Measurements from ENCODE around the gene MTHFD2L.
"Not testable (repeated sequence)": the region's sequence is repeated elsewhere in the genome, so short reads cannot be mapped to it uniquely, and the experiment has no call there.

MTHFD2L gene

DNA sequence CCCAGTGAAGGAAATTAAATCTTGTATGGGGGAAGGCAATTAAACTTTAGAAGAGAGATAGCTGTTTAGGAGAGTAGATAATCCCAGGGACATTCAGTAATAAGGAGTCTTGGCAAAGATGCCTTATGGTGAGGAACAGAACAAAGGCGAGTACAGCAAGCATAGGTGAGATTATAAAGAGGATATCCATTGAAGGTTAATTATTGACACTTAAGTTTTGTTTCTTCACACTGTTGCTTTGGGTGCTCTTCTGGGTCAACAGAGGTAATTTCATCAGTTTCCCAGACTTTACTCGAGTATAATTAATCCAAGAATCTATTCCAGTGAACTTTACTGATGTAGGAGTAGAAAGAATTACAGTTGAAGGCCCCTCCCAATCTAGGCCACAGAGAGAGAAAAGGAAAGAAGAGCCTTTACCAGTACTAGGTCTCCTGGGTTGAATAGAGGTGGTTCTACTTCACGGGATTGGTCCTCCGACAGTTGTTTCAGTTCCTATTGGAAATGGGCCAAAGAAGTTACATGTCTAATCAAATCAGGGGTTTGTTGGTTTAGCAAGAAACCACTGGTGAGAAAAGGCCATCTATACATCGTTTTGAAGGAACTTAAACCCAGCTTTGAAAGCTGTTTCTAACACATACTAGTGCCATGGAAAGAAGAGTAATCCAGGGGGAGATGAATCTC lies 177.6 kb downstream of the MTHFD2L start:
- DNase-seq (ENCODE audit: low spot score), result no peak

DNA sequence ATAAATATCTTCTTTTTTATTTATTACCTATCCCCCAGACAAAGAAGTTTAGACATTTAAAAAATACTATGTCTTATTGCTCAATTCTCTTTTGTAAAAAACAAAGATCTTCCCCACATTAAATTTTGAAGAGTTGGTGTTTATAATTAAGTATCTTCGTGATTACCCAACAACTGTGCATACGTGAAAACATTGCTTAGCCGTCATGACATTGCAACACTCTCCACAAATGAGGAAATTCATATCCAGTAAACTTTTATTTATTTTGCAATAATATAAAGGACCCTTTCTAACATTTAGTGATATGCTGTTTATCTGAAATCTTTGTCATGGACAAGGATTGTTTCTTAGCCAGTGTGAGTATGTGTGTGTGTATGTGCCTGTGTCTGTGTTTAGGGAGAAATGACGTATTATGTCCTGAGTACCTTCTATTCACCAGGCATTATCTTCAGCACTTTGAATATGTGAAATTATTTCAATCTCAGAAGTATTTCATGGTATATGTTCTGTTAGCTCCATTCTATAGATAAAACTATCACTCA lies 180.9 kb downstream of the MTHFD2L start:
- no peak for DNase-seq (ENCODE audit: low spot score)

DNA sequence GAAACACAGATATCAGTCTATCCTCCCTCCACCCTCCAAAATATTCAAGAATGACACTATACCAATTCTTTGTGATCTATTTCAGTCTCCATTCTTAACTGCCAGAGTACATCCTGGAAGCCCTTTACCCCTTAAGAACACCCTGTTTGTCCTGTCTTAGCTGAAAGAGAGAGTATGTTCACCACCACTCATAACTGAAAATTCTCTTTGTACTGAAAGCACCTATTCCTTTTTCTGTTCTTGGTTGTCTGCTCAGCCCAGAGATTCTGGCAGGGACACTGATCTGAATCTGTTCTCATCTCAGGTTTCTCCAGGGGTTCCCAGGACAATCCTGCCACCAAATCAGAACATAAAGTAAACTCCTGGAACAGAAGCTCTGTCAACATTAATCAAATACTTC lies 181.6 kb downstream of the MTHFD2L start:
- no peak for DNase-seq (ENCODE audit: low spot score)

DNA sequence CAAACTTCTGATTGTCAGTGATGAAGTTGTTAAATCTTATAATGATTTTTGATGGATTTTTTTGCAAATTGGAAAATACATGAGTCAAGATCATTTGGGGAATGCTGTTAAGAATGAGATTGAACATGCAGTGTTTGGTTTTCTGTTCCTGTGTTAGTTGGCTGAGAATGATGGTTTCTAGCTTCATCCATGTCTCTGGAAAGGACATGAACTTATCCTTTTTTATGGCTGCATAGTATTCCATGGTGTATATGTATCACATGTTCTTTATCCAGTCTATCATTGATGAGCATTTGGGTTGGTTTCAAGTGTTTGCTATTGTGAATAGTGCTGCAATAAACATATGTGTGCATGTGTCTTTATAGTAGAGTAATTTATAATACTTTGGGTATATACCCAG lies 182.5 kb downstream of the MTHFD2L start:
- not testable (repeated sequence) for DNase-seq (ENCODE audit: low spot score)

DNA sequence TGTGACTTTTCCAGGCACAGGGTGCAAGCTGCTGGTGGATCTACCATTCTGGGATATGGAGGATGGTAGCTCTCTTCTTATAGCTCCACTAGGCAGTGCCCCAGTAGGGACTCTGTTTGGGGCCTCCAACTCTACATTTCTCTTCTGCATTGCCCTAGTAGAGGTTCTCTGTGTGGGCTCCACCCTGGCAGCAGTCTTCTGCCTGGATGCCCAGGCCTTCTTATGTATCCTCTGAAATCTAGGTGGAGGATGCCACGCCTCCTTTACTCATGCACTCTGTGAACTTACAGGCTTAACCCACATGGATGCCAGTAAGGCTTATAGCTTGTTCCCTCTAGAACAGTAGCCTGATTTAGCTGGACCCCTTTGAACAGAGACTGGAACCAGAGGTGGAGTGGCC lies 186.1 kb downstream of the MTHFD2L start:
- no peak for DNase-seq (ENCODE audit: low spot score)
